K562 treated with DMSO at 1 percent for 12 hours (cell line): Measurements from ENCODE around the gene TCEA2. TPM values are rescaled to one million over a fixed set of nuclear protein-coding genes. Genes with fewer than 3 reads are reported as not detected.

ENCODE experiments used
- total RNA-seq: library from RNA; unstranded; fragments of 300-600 nt; gene quantifications from 2 replicates; pipeline ENCODE4 v1.2.3, GENCODE V29; 2022; ENCODE audit not compliant: insufficient read depth

The TCEA2 gene
- total RNA-seq: 26.3 and 31.7 TPM in 2 replicates

GRCh38 chr20:64062596-64063388 lies at the start of gene TCEA2:
Gene TCEA2, plus strand, starts transcription at chr20:64063198. Its CDS starts 115 bp downstream, at chr20:64063313.

DNA sequence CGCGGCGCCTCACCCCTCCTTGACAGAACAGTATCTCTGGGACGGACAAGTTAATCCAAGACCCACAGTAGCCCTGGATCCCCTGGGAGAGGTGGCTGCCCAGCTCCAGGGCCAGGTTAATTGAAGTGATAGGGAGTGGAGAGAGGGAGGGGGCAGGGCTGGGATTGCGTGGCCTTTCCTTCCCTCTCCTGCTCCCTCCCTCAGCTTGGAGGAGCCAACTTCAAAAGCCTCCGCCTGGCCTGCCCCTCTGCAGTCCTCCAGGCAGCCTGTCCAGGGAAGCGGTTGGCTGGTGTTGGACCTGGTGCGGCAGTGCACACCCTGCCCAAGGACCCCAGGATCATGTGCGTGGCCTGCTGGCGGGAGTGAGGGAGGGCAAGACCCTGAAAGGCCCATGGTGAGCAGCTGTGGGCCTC lies 27.1 kb upstream of the TCEA2 start, which contains the start of gene C20orf204:
Gene C20orf204 (plus strand): TSS at position 250 of the 413 bp plus-strand sequence. CDS start 142 bp downstream, at position 392.

DNA sequence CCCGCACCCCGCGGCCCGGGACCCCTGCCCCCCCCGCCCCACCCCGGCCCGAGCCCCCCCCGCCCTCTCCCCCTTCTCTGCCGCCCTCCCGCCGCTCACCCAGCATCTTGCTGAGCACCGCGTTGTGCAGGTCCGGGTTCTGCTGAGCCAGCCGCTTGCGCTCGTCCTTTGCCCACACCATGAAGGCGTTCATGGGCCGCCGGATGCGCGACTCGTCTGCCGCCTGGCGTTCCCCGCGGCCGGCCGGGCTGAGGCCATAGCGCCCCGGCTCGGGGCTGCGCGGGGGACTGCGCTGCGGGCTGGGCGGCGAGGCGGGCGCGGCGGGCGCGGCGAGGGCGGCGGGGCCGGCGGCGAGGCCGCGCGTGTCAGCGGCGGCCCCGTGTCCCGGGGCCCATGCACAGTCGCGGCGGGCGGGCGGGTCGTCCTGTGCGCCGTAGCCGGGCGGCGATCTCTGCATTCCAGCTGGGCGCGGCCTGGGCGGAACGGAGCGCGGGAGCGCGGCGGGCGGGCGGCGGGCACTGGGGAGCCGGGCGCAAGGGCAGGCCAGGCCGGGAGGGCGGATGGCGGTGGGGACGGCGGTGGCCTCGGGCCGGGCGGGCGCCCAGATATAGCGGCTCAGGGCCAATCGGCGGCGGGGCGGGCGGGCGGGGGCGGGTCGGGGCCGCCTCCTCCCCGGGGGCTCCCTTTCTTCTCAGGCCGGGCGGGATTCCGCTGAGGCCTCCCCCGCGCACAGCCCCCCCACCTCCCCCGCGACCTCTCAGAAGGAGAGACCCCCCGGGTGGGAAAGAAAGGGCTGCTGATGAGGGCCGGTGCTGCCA lies 13.7 kb upstream of the TCEA2 start, which contains the start of gene SOX18:
Gene SOX18 (minus strand): TSS at position 580 of the 818 bp plus-strand sequence. CDS start 123 bp downstream, at position 457.

GRCh38 chr20:64079273-64080012 lies 16.4 kb downstream of the TCEA2 start, which contains the start of gene RGS19:
Gene RGS19, minus strand, starts transcription at chr20:64079518. Its CDS starts 2,632 bp downstream, at chr20:64076886.

DNA sequence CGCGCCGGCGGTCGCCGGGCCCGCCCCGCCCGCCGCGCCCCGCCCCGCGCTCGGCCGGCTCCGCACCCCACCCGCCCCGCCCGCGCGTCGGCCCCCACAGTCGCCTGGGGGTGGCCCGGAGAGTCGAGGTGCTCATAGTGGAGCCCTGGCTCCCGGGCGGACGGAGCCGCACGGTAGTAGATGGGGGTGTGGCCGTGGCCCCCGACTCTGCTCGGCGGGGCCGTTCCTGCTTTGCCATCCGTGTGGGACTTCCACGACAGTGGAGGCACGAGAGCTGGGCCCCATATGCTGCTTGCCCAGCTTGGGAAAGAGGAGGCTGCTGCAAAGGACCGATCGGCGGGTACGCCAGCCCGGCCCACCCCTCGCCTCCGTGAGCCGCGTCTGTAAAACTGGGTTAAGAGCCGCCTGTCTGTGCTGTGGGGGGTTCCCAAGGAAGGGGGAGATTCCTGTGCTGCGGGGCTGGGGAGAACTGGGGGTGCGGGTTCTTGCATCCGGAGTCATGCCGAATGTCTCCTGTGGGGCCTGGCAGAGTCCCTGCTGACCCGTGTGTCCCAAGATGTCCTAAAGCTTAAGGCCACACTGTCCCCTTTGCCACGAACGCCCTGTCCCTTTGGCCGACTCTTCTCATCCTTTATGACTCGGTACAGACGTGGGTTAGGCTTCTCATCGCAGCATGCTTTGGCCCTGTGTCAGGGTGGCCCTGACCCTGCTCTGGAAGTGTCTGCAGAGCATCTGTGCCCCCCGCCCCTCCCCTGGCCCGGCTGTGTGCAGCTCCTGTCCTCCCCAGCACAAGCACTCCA lies 17.2 kb downstream of the TCEA2 start, which contains the start of gene OPRL1:
Gene OPRL1 (plus strand): TSS at position 70 of the 800 bp plus-strand sequence. CDS start 12,639 bp downstream, outside the sequence.

GRCh38 chr20:64083804-64084684 lies 21.0 kb downstream of the TCEA2 start, which contains the start of gene LKAAEAR1:
Gene LKAAEAR1, minus strand, starts transcription at chr20:64084398. Its CDS starts 179 bp downstream, at chr20:64084219.

DNA sequence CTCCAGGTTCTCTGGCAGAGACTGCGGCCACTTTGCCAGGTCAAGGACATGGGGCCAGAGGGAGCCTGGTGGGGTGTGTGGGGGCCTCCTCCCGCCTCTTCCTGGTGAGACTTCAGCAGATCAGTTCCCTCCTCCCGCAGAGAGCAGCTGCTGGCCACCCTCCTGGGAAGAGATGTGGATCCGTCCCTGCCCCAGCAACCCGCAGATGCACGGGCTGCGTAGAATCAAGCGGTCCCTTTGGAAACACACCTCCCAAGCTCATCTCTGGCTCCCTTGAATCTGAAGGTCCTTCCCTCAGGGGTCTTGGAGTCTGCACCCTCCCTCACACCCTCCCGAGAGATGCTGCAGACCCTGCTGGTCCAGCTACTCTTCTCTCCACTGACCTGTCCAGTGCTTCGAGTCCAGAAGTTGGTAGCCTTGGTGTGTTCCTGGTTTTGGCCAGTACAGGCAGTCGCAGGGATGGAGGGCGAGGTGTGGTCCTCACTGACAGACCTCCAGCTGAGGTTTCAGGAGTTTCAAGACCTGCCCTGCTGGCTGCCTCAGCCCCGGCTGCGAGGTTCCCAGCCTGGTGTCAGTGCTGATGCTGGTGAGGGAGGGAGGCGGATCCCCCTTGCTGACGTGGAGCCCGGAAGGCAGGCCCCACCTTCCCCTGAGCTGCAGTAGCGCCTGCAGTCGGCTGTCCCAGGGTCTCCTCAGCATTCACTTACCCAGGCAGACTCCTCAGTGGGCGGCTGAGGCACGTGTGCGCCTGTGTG lies 44.2 kb downstream of the TCEA2 start, which contains the start of gene NPBWR2:
Gene NPBWR2 (minus strand): TSS at position 585 of the 755 bp plus-strand sequence. CDS start 734 bp downstream, outside the sequence.

Other genes with a start within 250 kb of the TCEA2 start
- gene ZBTB46, start 231.9 kb upstream of the TCEA2 start, total RNA-seq: 1.8 and 3.3 TPM in 2 replicates
- 6.2 and 7.0 TPM in 2 replicates for gene ABHD16B, start 201.7 kb upstream of the TCEA2 start, total RNA-seq
- gene TPD52L2, start 197.9 kb upstream of the TCEA2 start, total RNA-seq: 62.8 and 93.1 TPM in 2 replicates
- gene DNAJC5, start 168.1 kb upstream of the TCEA2 start, total RNA-seq: 26.3 and 48.9 TPM in 2 replicates
- 35.1 and 41.2 TPM in 2 replicates for gene UCKL1, start 106.8 kb upstream of the TCEA2 start, total RNA-seq
- 5.5 and 11.2 TPM in 2 replicates for gene ZNF512B, start 93.3 kb upstream of the TCEA2 start, total RNA-seq
- gene SAMD10, start 83.6 kb upstream of the TCEA2 start, total RNA-seq: 3.7 and 4.3 TPM in 2 replicates
- 83.2 and 90.5 TPM in 2 replicates for gene PRPF6, start 82.1 kb upstream of the TCEA2 start, total RNA-seq
- gene C20orf204, start 27.0 kb upstream of the TCEA2 start, total RNA-seq: 1.1 and 1.8 TPM in 2 replicates
- gene SOX18, start 13.6 kb upstream of the TCEA2 start, total RNA-seq: 12.2 and 16.2 TPM in 2 replicates
- 21.7 and 24.9 TPM in 2 replicates for gene RGS19, start 16.3 kb downstream of the TCEA2 start, total RNA-seq
- 0.77 and 1.7 TPM in 2 replicates for gene OPRL1, start 16.9 kb downstream of the TCEA2 start, total RNA-seq
- not detected in 2 replicates for gene LKAAEAR1, start 21.2 kb downstream of the TCEA2 start, total RNA-seq
- gene NPBWR2, start 44.4 kb downstream of the TCEA2 start, total RNA-seq: not detected in 2 replicates
- 0.10 TPM in 1 of 2 replicates, not detected in the other for gene MYT1, start 101.3 kb downstream of the TCEA2 start, total RNA-seq
- 9.2 and 32.1 TPM in 2 replicates for gene PCMTD2, start 192.6 kb downstream of the TCEA2 start, total RNA-seq